Caco-2 (cell line): ENCODE data around the gene DCHS1. TPM values are rescaled to one million over a fixed set of nuclear protein-coding genes. Genes with fewer than 3 reads are reported as not detected.

Experiments
- BruUV-seq: library from RNA; stranded (reverse); fragments of 400-500 nt; replicated peaks from 2 replicates; lab custom pipeline; 2021; lab: Mats Ljungman, UMichigan
- CTCF ChIA-PET: fragments of 300-600 bp; sonication (Branson Sonifier 250); formaldehyde crosslinking; loops from one replicate; lab custom pipeline; 2022; ENCODE audit warnings: antibody characterized with exemption; lab: Charles Lee
- POLR2A ChIA-PET: fragments of 300-600 bp; sonication (Branson Sonifier 250); formaldehyde crosslinking; loops from one replicate; lab custom pipeline; 2022; ENCODE audit warnings: antibody characterized with exemption; lab: Charles Lee
- DNase-seq, 2 experiments: peaks; one replicate each; pipeline versions ENCODE4 v3.0.0 to v3.0.0-alpha.2; 2020 to 2022
- H3K27me3 ChIP-seq: replicated peaks from 2 replicates; pipeline ENCODE4 v1.6.0; 2011; ENCODE audit warnings: low read length; ENCODE audit not compliant: control insufficient read depth, insufficient read depth
- H3K36me3 ChIP-seq: 2 replicates; pipeline ENCODE4 v1.5.1; 2011; ENCODE audit warnings: low read length; ENCODE audit not compliant: control insufficient read depth, insufficient read depth
- H3K4me1 ChIP-seq: fragments of 250-450 bp; sonication (Bioruptor Pico); 2 replicates; pipeline ENCODE4 v1.5.1; 2020; ENCODE audit warnings: mild to moderate bottlenecking
- H3K4me3 ChIP-seq: 2 replicates; pipeline ENCODE4 v1.5.1; 2011; ENCODE audit warnings: low read depth, mild to moderate bottlenecking, control low read depth, low read length
- H3K9me3 ChIP-seq: fragments of 250-450 bp; sonication (Bioruptor Pico); 2 replicates; pipeline ENCODE4 v1.5.1; 2020; ENCODE audit warnings: mild to moderate bottlenecking, moderate library complexity
- H3K27ac Mint-ChIP-seq: one replicate; pipeline ENCODE4 v1.8.0; 2022; ENCODE audit warnings: mixed read lengths; ENCODE audit not compliant: unreplicated experiment
- H3K27me3 Mint-ChIP-seq: one replicate; pipeline ENCODE4 v1.8.0; 2022; ENCODE audit warnings: mixed read lengths; ENCODE audit not compliant: insufficient read depth, unreplicated experiment
- H3K36me3 Mint-ChIP-seq: one replicate; pipeline ENCODE4 v1.8.0; 2022; ENCODE audit warnings: mild to moderate bottlenecking, mixed read lengths; ENCODE audit not compliant: insufficient read depth, unreplicated experiment
- H3K4me1 Mint-ChIP-seq: one replicate; pipeline ENCODE4 v1.8.0; 2022; ENCODE audit warnings: low read depth, mixed read lengths; ENCODE audit not compliant: unreplicated experiment
- H3K4me3 Mint-ChIP-seq: one replicate; pipeline ENCODE4 v1.8.0; 2022; ENCODE audit warnings: mild to moderate bottlenecking, moderate library complexity, mixed read lengths; ENCODE audit not compliant: unreplicated experiment
- H3K9me3 Mint-ChIP-seq: one replicate; pipeline ENCODE4 v1.8.0; 2022; ENCODE audit warnings: mixed read lengths; ENCODE audit not compliant: unreplicated experiment
- intact Hi-C: fragments of 100-400 bp; cut with micrococcal nuclease; formaldehyde crosslinking; loops from one replicate; pipeline ENCODE4 v1.10.0; 2022; ENCODE audit not compliant: unreplicated experiment
- total RNA-seq: library from RNA; stranded (reverse); gene quantifications from 2 replicates; pipeline ENCODE4 v1.2.3, GENCODE V29; 2022
- TF ChIP-seq, protein P1 (sequence below), 2 experiments: fragments of 200-600 bp in 1 of 2; IDR thresholded peaks; 1 replicate in 1 of 2; 2 replicates in 1 of 2; pipeline versions ENCODE4 v1.5.1 to v1.8.0; 2011 to 2022; ENCODE audit warnings: antibody characterized with exemption in 1 of 2, control low read depth in 1 of 2, inconsistent platforms in 1 of 2, low read depth in 1 of 2, low read length in 1 of 2, mild to moderate bottlenecking in 1 of 2, moderate library complexity in 1 of 2; ENCODE audit not compliant: insufficient read depth in 1 of 2, severe bottlenecking in 1 of 2, unreplicated experiment in 1 of 2

The DCHS1 gene
- total RNA-seq, 1 experiment from 2014 or later: 1.7 TPM

DNA sequence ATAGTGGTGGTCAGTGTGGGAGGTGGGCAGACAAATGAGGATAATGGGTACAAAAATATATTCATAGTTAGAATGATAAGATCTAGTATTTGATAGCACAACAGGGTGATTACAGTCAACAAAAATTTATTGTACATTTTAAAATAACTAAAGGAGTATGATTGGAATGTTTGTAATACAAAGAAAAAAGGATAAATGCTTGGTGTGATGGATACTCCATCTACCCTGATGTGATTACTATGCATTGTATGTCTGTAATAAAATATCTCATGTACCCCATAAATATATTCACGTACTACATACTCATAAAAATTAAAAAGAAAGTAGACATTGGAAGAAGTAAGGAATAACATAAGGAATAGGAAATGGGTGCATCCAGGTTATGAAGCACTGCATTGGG lies 67.6 kb downstream of the DCHS1 start:
- intact Hi-C loops: no loop called here
- Mint-ChIP-seq H3K4me3 (no peak overlapping the region), H3K9me3 (peaks cover 20% of the 10 kb centered on the region), H3K27me3 (no peaks in the 10 kb centered on the region), H3K4me1 (no peaks in the 10 kb centered on the region), H3K36me3 (peaks cover 8% of the 10 kb centered on the region), H3K27ac (no peak overlapping the region)
- DNase-seq: no peak
- TF ChIP-seq, protein P1, sequence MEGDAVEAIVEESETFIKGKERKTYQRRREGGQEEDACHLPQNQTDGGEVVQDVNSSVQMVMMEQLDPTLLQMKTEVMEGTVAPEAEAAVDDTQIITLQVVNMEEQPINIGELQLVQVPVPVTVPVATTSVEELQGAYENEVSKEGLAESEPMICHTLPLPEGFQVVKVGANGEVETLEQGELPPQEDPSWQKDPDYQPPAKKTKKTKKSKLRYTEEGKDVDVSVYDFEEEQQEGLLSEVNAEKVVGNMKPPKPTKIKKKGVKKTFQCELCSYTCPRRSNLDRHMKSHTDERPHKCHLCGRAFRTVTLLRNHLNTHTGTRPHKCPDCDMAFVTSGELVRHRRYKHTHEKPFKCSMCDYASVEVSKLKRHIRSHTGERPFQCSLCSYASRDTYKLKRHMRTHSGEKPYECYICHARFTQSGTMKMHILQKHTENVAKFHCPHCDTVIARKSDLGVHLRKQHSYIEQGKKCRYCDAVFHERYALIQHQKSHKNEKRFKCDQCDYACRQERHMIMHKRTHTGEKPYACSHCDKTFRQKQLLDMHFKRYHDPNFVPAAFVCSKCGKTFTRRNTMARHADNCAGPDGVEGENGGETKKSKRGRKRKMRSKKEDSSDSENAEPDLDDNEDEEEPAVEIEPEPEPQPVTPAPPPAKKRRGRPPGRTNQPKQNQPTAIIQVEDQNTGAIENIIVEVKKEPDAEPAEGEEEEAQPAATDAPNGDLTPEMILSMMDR (IDR thresholded peaks at IDR 0.05; ENCODE audit: insufficient read depth in 1 of 2, low read depth in 1 of 2, low read length in 1 of 2, severe bottlenecking in 1 of 2, unreplicated experiment in 1 of 2): no peak
- Histone ChIP-seq H3K4me1 (no peaks in the 10 kb centered on the region), H3K27me3 (no peaks in the 10 kb centered on the region), H3K36me3 (no peaks in the 10 kb centered on the region; the same call in 1 of the 2 replicates), H3K9me3 (peaks cover 8% of the 10 kb centered on the region; the same call in 1 of the 2 replicates), H3K4me3 (no peak overlapping the region)
- POLR2A ChIA-PET: no interaction called here
- no TSS peak for BruUV-seq
- CTCF ChIA-PET: no interaction called here

DNA sequence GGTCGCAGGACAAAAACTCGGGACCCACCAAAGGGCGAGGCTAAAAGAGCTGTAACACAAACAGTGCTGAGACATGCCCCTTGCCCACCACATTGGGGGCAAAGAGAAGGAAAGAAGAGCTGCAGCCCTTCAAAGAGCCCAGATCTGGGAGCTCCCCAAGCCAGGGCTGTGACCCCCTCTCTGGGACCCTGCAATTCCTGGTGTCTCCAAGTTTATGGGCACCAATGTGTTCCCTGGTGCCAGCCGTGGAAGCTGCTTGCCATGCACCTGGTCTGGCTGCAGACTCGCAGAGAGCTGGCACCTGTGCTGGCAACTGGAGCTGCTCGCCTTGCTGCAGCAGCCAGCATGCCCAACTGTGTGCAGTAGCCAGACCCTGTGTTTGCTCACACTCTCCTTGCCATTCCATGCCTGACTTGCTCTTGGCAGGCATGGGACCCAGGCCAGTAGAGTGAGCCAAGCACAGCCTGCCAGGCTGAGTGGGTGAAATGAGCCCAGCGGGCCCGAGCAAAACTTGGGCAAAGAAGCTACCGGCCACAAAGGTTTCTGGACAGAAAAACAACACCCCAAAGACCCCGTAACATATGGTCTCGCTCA lies 68.2 kb downstream of the DCHS1 start:
- no TSS peak for BruUV-seq
- Mint-ChIP-seq H3K36me3 (peaks cover 8% of the 10 kb centered on the region), H3K4me1 (no peaks in the 10 kb centered on the region), H3K9me3 (peaks cover 26% of the 10 kb centered on the region), H3K27ac (no peak overlapping the region), H3K27me3 (no peaks in the 10 kb centered on the region), H3K4me3 (no peak overlapping the region)
- ChIA-PET POLR2A (no interaction called here), CTCF (no interaction called here)
- TF ChIP-seq, protein P1 (IDR thresholded peaks at IDR 0.05; ENCODE audit: insufficient read depth in 1 of 2, low read depth in 1 of 2, low read length in 1 of 2, severe bottlenecking in 1 of 2, unreplicated experiment in 1 of 2): no peak
- H3K36me3 ChIP-seq: no peaks in the 10 kb centered on the region; the same call in 1 of the 2 replicates
- H3K4me3 ChIP-seq: no peak overlapping the region
- no peak for DNase-seq
- intact Hi-C loops: no loop called here
- H3K27me3 ChIP-seq: no peaks in the 10 kb centered on the region
- H3K9me3 ChIP-seq: peaks cover 8% of the 10 kb centered on the region
- H3K4me1 ChIP-seq: no peaks in the 10 kb centered on the region

DNA sequence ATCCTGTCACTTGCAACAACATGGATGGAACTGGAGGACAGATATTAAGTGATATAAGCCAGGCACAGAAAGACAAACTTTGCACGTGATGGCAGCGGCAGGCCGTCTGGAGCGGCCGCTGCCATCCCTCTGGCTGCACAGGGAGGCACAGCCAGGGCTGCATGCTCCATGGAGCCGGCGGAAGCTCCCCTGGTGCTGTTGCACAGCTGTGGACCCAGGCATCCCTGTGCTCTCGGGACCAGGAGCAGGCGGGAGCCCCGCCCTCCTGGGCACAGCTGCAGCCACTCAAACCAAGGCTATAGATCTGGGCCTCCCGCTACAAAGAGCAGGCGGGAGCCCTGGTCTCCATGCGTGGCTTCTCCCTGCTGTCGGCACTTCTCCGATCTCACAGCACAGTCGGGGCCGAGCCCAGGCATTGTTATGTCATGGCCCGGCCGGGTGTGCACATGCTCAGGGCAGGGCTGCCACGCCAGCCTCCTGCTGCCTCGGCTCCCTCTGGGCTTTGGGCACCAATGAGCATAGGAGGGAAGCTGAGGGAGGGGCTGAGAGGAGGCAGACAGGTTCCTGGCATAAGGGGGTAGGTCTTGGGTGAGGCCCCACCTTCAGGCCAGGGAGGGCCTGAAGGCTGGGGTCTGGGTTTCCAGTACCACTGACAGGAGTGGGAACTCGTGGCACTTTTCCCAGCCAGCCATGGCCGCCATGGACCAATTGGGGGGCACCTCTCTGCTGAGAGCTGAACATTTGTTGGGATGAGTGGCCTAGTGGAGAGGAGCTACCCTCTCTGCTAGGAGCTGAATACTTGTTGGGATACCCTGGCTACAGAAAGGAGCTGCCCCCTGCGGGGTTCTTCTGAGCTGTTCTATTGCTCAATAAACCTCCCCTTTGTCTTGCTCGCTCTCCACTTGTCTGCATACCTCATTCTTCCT lies 68.9 kb downstream of the DCHS1 start:
- Mint-ChIP-seq H3K4me1 (no peaks in the 10 kb centered on the region), H3K27me3 (no peaks in the 10 kb centered on the region), H3K4me3 (no peak overlapping the region), H3K9me3 (peaks cover 34% of the 10 kb centered on the region), H3K36me3 (peaks cover 5% of the 10 kb centered on the region), H3K27ac (no peak overlapping the region)
- intact Hi-C loops: no loop called here
- H3K4me3 ChIP-seq: no peak overlapping the region
- ChIA-PET POLR2A (no interaction called here), CTCF (no interaction called here)
- H3K36me3 ChIP-seq: no peaks in the 10 kb centered on the region; the same call in 1 of the 2 replicates
- H3K4me1 ChIP-seq: no peaks in the 10 kb centered on the region
- peaks cover 8% of the 10 kb centered on the region for H3K9me3 ChIP-seq
- DNase-seq: no peak
- no peaks in the 10 kb centered on the region for H3K27me3 ChIP-seq
- TF ChIP-seq, protein P1 (IDR thresholded peaks at IDR 0.05; ENCODE audit: insufficient read depth in 1 of 2, low read depth in 1 of 2, low read length in 1 of 2, severe bottlenecking in 1 of 2, unreplicated experiment in 1 of 2): no peak
- no TSS peak for BruUV-seq
